GM12878 (cell line): ENCODE data around the gene CHRND.

Source experiments
- EP300 ChIP-seq, 2 experiments: fragments of 150-350 bp in 1 of 2; IDR thresholded peaks; 2 replicates each; pipeline ENCODE4 v1.6.1; 2011 to 2012; ENCODE audit warnings: low read depth in 2 of 2, low read length in 2 of 2, borderline replicate concordance in 1 of 2, improper control_type of control experiment in 1 of 2, inconsistent platforms in 1 of 2; ENCODE audit not compliant: control insufficient read depth in 1 of 2
- FOXM1 ChIP-seq: IDR thresholded peaks from 2 replicates; pipeline ENCODE4 v1.6.1; 2012; ENCODE audit warnings: low read depth, mild to moderate bottlenecking, inconsistent platforms, low read length, moderate library complexity
- PAX8 ChIP-seq: fragments of 450-650 bp; IDR thresholded peaks from 2 replicates; pipeline ENCODE4 v1.6.1; 2017; ENCODE audit warnings: mild to moderate bottlenecking, moderate library complexity
- RFX5 ChIP-seq: IDR thresholded peaks from 2 replicates; pipeline ENCODE4 v1.6.1; 2011; ENCODE audit warnings: low read depth, low read length, improper control_type of control experiment
- SREBF2 ChIP-seq: IDR thresholded peaks from 2 replicates; pipeline ENCODE4 v1.6.1; 2012; ENCODE audit warnings: mild to moderate bottlenecking, low read length
- SUZ12 ChIP-seq: fragments of 200-600 bp; sonication (generic); IDR thresholded peaks from one replicate; pipeline ENCODE4 v1.6.1; 2018; ENCODE audit warnings: antibody characterized with exemption, mild to moderate bottlenecking; ENCODE audit not compliant: unreplicated experiment

DNA sequence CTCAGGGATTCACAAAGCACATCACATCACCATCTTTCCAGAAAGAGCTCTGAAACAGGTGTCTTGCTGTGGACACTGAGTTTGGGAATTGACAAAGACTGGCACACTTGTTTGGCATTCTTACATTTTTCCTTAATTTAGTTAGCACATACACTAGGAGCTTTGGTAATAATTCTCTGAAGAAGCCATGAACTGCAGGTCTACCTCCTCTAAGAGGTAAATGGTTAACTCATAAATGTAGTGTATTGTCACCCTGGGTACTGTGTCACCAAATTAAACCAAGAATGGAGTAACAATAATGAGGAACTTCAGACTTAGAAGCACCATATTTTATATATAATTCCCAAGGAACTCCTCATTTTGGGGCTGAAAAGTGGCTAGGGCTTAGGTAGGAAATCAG is 47.1 kb downstream of the CHRND start:
- TF ChIP-seq FOXM1: no peak
- no peak for TF ChIP-seq PAX8
- no peak for TF ChIP-seq RFX5
- TF ChIP-seq SREBF2: no peak
- no peak for TF ChIP-seq EP300 (IDR thresholded peaks at IDR 0.05; ENCODE audit: borderline replicate concordance in 1 of 2, control insufficient read depth in 1 of 2, low read depth in 2 of 2, low read length in 2 of 2)
- no peak for TF ChIP-seq SUZ12
